ENCODE results near the gene PRR19. TPM values are rescaled to one million over a fixed set of nuclear protein-coding genes. Genes with fewer than 3 reads are reported as not detected.

The PRR19 gene
- total and polyA plus RNA-seq, 10 of the 15 experiments (the other 5 are each of a cell fraction or from before 2014, with no cell fraction given) = 0.09 to 1.7 (median 0.73) TPM; not detected in 1

- TF ChIP-seq IKZF1 (conservative IDR thresholded peaks at IDR 0.05) (peak; percentile 49; the same call in 1 of the 2 replicates), IKZF2 (IDR thresholded peaks at IDR 0.05) (peak in 1 of 2 experiments; percentile 12; a peak in 2 of 4 replicates), ZBTB33 (IDR thresholded peaks at IDR 0.05) (no peak), REST (IDR thresholded peaks at IDR 0.05; ENCODE audit: low read depth, low read length) (no peak), MEF2B (IDR thresholded peaks at IDR 0.05; ENCODE audit: partially characterized antibody, poor library complexity, severe bottlenecking) (peak; percentile 56), CEBPB (IDR thresholded peaks at IDR 0.05; ENCODE audit: borderline replicate concordance in 1 of 2, low read depth in 2 of 2, low read length in 2 of 2) (no peak), MXI1 (IDR thresholded peaks at IDR 0.05; ENCODE audit: low read depth, low read length) (no peak), ESRRA (IDR thresholded peaks at IDR 0.05; ENCODE audit: low read length) (no peak), TARDBP (IDR thresholded peaks at IDR 0.05; ENCODE audit: borderline replicate concordance) (no peak), FOXK2 (IDR thresholded peaks at IDR 0.05) (no peak), ZNF592 (IDR thresholded peaks at IDR 0.05) (no peak), CHD4 (IDR thresholded peaks at IDR 0.05) (no peak), MYB (IDR thresholded peaks at IDR 0.05; ENCODE audit: borderline replicate concordance, low read depth, low read length) (no peak), MAX (IDR thresholded peaks at IDR 0.05; ENCODE audit: low read depth, low read length) (no peak), ZNF274 (IDR thresholded peaks at IDR 0.05; ENCODE audit: insufficient read depth, insufficient read length) (no peak), SPI1 (IDR thresholded peaks at IDR 0.05; ENCODE audit: borderline replicate concordance, insufficient read depth, low read depth, low read length) (peak; percentile 55; the same call in 1 of the 2 replicates), NBN (IDR thresholded peaks at IDR 0.05) (no peak), CREB1 (IDR thresholded peaks at IDR 0.05; ENCODE audit: low read depth) (no peak), HSF1 (IDR thresholded peaks at IDR 0.05; ENCODE audit: low read depth, low read length) (no peak), MTA3 (IDR thresholded peaks at IDR 0.05; ENCODE audit: borderline replicate concordance, low read length) (no peak), SP1 (IDR thresholded peaks at IDR 0.05; ENCODE audit: low read depth, low read length) (no peak)
These were observed 16.4 kb upstream of the PRR19 start (continued) for GRCh38 chr19:42285541-42285941.

All from GM12878 (cell line).